SH-SY5Y (cell line): ENCODE measurements around the gene BBOF1.

ENCODE experiments used
- GATA2 ChIP-seq: IDR thresholded peaks from 2 replicates; pipeline ENCODE4 v1.6.1; 2011; ENCODE audit warnings: mild to moderate bottlenecking, low read depth, low read length
- GATA3 ChIP-seq: IDR thresholded peaks from 2 replicates; pipeline ENCODE4 v1.6.1; 2011; ENCODE audit warnings: low read depth, mild to moderate bottlenecking, low read length, moderate library complexity

GRCh38 chr14:74084277-74085046 is 65.3 kb downstream of the BBOF1 start, which contains the start of the genes ALDH6A1 and LIN52:
- TF ChIP-seq GATA2 = no peak
- no peak for TF ChIP-seq GATA3
